ENCODE results near the gene SDC1.

Gene SDC1

GRCh38 chr2:20169796-20170703, 54.9 kb downstream of the SDC1 start:
- DNase-seq: no peak

- no peak for DNase-seq
Measured at GRCh38 chr2:20168727-20169696, 55.9 kb downstream of the SDC1 start.

GRCh38 chr2:20168048-20168726, 56.7 kb downstream of the SDC1 start:
- no peak for DNase-seq

GRCh38 chr2:20167356-20167755, 57.6 kb downstream of the SDC1 start:
- DNase-seq: peak; percentile 56

GRCh38 chr2:20165677-20166509, 59.0 kb downstream of the SDC1 start:
- no peak for DNase-seq

- DNase-seq: peak; percentile 42
Measured at GRCh38 chr2:20164734-20165478, 60.0 kb downstream of the SDC1 start.

GRCh38 chr2:20164061-20164733, 60.7 kb downstream of the SDC1 start:
- DNase-seq: no peak

GRCh38 chr2:20159411-20160070, 65.4 kb downstream of the SDC1 start:
- peak; percentile 47 for DNase-seq

GRCh38 chr2:20157193-20157891, 67.6 kb downstream of the SDC1 start:
- DNase-seq: peak; percentile 56

- DNase-seq: no peak
Measured at GRCh38 chr2:20156836-20157192, 68.1 kb downstream of the SDC1 start.

GRCh38 chr2:20156076-20156759, 68.7 kb downstream of the SDC1 start:
- DNase-seq: no peak

- DNase-seq: no peak
Measured at GRCh38 chr2:20153131-20153851, 71.6 kb downstream of the SDC1 start.

GRCh38 chr2:20150806-20151571, 73.9 kb downstream of the SDC1 start:
- DNase-seq: no peak

Measured in fibroblast of skin of back (primary cell).